ENCODE measurements around the gene DNAH8.

- TF ChIP-seq CTCF (IDR thresholded peaks at IDR 0.05; ENCODE audit: insufficient read depth, low read length, poor library complexity, severe bottlenecking) (no peak), EZH2phosphoT487 (conservative IDR thresholded peaks at IDR 0.05; ENCODE audit: low read length) (no peak)
Measured at GRCh38 chr6:39021779-39022178, 306.7 kb downstream of the DNAH8 start.

Data from SU-DHL-6 (cell line).